GM12874 (cell line): Measurements from ENCODE around the gene DLGAP4.

Experiments
- TF ChIP-seq, protein P1 (sequence below): IDR thresholded peaks from 2 replicates; pipeline ENCODE4 v1.5.1; 2011; ENCODE audit warnings: low read depth, mild to moderate bottlenecking, control low read depth, low read length, moderate library complexity; ENCODE audit not compliant: insufficient read depth

DLGAP4 gene

DNA sequence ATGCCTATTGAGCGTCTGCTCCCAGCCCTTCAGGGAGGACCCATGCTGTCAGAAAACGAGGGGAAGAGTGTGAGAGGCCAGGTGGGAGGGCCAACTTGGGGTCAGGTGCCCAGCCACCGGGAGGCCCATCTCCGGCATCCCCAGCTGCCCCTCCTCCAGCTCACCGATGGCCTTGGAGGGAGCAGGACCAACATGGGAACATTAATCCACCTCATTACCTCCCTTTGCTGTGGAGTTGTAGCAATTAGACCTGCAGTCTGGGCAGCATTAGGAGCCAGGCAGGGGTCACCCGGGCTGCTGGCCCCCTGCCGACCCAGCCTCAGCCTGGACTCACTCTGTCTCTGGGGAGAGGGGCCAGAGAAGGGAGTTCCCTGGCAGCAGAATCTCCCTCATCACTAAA, 25.1 kb downstream of the DLGAP4 start:
- TF ChIP-seq, protein P1, sequence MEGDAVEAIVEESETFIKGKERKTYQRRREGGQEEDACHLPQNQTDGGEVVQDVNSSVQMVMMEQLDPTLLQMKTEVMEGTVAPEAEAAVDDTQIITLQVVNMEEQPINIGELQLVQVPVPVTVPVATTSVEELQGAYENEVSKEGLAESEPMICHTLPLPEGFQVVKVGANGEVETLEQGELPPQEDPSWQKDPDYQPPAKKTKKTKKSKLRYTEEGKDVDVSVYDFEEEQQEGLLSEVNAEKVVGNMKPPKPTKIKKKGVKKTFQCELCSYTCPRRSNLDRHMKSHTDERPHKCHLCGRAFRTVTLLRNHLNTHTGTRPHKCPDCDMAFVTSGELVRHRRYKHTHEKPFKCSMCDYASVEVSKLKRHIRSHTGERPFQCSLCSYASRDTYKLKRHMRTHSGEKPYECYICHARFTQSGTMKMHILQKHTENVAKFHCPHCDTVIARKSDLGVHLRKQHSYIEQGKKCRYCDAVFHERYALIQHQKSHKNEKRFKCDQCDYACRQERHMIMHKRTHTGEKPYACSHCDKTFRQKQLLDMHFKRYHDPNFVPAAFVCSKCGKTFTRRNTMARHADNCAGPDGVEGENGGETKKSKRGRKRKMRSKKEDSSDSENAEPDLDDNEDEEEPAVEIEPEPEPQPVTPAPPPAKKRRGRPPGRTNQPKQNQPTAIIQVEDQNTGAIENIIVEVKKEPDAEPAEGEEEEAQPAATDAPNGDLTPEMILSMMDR, result no peak

DNA sequence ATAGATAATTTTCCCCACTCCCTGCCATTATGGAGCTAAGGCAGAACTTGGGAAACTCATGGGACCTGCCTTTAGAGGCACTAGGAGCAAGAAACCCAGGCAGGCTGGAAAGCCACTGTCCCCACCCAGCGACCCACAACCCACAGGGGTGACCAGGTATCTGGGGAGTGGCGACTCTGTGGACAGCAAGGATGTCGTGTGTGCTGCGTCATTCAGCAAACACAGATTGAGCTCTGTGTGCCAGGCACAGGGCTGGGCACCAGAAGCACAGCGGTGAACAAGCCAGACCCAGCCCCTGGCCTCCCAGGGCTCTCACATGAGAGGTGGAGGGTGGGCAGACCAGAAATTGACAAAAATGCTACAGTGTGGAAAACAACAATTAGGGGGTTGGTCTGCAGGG, 27.7 kb downstream of the DLGAP4 start:
- TF ChIP-seq, protein P1, result no peak

DNA sequence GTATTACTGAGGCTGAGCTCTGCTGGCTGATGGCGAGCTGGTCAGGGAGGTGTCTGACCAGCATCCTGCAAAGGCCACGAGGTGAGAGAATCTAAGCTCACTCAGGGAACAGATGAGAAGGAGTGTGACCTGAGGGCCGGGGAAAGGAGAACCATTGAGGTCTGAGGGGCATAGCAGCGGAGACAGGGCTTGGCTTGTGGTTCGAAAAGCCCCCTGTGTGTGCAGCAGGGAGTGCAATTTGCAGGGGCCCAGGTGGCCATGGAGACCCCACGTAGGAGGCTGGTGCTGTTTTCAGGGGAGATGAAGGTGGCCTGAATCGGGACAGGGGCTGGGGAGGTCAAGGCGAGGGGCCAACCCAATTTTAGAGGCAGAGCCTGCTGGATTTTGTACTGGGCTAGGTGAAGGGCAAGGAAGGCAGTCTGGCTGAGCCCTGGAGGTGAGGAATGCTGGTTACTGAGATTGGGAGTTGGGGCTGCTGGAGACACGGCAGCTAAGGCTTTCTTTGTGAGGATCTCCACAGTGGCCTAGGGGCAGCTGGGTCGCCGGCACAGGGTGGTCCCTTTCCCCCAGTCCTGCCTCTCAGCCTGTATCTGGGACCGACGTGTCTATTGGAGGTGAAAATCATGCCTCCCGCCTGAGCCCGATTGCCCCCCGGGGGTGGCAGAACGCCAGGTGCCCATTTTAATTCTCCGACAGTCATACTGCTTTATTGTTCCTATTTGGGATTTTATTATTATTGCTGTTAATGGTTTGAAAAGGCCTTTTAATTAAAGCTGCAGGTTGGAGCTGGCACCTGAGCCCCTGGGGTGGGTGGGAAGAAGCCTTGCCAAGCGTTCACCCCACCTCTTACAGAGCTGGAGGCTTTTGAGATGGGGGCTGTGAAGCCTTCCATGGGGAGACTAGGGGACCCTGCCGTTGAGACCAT, 28.4 kb downstream of the DLGAP4 start:
- TF ChIP-seq, protein P1, result no peak

DNA sequence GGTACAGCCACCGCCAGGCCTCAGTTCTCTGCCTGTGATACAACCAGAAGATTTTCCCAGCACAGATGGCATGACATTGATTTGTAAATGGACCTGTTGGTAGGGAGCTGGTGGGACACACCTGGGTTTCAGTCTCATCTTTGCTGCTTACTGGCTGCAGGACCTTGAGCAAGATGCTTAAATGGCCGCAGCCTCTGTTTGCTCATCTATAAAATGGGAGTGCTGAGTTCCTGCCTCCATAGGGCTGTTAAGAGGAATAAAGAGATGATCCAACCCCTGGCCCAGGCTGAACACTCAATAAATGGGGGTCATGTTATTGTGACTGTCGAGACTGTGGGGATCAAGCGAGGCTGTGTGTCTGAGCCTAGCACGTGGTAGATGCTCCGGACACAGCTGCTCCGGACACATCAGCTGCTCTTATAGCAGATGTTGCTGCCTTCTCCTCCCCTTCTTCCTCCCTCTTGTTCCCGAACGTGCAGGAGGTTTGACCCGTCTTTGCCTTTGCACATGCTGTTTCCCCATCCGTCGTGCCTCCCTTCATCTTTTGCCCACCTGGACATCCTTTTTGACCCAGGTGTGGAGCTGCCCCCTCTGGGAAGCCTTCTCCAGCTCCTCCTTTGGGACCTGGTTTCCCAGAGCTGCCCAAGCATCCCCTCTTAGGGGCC, 29.2 kb downstream of the DLGAP4 start:
- TF ChIP-seq, protein P1, result no peak

DNA sequence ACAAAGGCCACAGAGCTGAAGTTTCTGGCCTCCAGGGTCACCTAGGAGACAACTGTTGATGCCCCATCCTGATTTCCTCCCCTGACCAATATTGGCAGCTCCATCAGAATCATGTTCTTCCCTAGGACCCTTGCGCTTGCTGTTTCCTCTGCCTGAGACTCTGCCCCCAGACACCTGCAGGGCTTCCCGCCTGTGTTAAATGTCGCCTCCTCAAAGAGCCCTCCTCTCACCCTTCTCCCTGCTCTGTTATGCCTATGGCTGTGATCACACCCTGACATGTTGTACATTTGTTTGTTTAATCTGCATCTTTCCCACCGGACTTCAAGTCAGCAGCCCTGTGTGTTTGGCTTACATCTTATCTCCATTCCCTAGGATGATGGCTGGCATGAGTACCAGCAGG, 30.1 kb downstream of the DLGAP4 start:
- TF ChIP-seq, protein P1, result no peak

DNA sequence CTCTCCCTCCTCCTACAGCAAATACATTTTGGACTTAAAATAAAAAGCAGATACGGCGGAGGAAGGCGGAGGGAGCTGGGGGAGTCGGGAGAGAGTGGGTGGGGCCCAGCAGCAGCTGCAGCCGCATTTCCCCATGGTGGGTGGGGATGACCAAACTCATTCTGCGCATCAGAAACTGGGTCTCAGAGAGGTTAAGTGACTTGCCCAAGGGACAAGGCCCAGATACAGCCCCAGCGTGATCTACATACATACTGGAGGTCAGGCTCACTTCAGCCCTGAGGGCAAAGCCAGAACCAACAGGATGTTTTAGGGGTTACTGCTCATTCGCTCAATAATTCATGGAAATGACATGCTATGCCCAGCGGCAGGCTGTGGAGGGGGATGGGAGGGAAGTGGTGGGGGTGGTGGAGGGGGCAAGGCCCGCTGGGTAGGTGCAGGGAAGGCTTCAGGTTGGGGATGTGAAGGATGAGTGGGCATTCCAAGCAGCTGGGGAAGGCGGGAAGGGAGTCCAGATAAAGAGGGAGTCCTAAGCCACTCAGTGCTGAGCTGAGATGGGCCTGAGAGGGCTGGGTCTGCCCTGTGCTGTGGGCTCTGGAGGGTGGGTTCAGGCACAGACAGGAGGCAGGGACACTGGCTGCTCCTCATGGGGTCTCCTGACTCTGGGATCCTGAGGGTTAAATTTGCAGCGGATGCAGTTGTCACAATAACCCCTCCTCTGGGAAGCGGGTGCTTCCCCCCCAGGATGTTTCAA, 31.0 kb downstream of the DLGAP4 start:
- TF ChIP-seq, protein P1, result no peak

DNA sequence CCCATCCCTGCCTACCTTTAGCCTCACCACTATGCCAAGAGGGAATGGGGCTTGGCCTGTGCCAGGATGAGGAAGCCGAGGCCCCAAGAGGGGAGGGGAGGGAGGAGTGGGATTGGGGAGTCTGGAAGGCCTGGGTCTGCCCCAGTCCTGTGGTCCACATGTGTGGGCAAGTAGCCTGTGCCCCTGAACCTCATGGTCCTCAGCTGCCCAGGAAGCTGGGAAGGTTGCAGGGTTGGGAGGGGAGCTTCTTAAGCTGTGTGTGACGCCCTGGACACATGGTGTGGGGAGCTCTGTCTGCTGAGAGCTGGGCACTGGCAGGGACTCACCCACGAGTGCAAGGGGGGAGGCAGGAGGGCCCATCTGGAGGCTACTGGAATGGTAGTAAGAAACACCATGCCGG, 31.7 kb downstream of the DLGAP4 start:
- TF ChIP-seq, protein P1, result no peak
